Measurements from ENCODE around the gene RIPPLY3. TPM values are rescaled to one million over a fixed set of nuclear protein-coding genes. Genes with fewer than 3 reads are reported as not detected.
"Not testable (repeated sequence)": the region's sequence is repeated elsewhere in the genome, so short reads cannot be mapped to it uniquely, and the experiment has no call there.

Gene RIPPLY3
- total RNA-seq, 1 donor from 2014 or later, result 0.27 TPM

DNA sequence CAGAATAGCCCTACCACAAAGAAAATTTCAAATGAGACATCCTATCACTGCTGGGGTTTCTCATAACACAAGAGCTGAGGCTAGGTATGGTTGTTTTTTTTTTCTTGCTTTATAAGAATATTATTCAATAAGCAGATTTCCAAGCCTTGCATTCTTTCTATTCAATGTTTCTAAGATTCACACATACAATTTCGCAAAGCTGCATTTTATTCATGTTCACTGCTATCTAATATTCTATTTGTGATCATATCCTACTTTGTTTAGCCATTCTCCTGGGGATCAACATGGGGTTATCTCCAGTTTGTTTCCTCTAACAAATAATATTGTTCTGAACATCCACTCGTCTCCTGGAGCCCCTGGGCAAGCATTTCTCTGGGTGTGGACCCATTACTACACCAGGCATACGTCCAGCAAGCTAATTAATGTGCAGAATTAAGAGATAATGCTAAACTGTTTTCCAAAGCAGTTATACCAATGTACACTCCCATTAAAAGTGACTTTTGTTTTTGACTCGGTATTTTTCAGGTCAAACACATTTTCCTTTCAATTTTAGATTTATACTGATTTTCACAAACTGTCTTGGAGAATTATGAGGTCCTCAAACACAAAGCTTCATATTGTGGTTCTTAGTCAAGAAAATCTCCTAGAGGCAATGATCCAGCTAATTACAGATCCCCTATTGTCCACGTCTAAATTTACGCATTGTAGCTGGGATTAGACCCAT, 24.4 kb upstream of the RIPPLY3 start:
- Mint-ChIP-seq H3K9me3 (ENCODE audit: unreplicated experiment) (no peaks in the 10 kb centered on the region), H3K4me3 (ENCODE audit: unreplicated experiment) (no peak overlapping the region), H3K27ac (ENCODE audit: unreplicated experiment) (no peak overlapping the region), H3K27me3 (ENCODE audit: unreplicated experiment) (no peaks in the 10 kb centered on the region), H3K4me1 (ENCODE audit: unreplicated experiment) (peaks cover 11% of the 10 kb centered on the region), H3K36me3 (ENCODE audit: unreplicated experiment) (peaks cover 2% of the 10 kb centered on the region)
- TF ChIP-seq, protein P1, sequence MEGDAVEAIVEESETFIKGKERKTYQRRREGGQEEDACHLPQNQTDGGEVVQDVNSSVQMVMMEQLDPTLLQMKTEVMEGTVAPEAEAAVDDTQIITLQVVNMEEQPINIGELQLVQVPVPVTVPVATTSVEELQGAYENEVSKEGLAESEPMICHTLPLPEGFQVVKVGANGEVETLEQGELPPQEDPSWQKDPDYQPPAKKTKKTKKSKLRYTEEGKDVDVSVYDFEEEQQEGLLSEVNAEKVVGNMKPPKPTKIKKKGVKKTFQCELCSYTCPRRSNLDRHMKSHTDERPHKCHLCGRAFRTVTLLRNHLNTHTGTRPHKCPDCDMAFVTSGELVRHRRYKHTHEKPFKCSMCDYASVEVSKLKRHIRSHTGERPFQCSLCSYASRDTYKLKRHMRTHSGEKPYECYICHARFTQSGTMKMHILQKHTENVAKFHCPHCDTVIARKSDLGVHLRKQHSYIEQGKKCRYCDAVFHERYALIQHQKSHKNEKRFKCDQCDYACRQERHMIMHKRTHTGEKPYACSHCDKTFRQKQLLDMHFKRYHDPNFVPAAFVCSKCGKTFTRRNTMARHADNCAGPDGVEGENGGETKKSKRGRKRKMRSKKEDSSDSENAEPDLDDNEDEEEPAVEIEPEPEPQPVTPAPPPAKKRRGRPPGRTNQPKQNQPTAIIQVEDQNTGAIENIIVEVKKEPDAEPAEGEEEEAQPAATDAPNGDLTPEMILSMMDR (IDR thresholded peaks at IDR 0.05), result no peak
- DNase-seq (ENCODE audit: extremely low spot score, unreplicated experiment), result no peak

DNA sequence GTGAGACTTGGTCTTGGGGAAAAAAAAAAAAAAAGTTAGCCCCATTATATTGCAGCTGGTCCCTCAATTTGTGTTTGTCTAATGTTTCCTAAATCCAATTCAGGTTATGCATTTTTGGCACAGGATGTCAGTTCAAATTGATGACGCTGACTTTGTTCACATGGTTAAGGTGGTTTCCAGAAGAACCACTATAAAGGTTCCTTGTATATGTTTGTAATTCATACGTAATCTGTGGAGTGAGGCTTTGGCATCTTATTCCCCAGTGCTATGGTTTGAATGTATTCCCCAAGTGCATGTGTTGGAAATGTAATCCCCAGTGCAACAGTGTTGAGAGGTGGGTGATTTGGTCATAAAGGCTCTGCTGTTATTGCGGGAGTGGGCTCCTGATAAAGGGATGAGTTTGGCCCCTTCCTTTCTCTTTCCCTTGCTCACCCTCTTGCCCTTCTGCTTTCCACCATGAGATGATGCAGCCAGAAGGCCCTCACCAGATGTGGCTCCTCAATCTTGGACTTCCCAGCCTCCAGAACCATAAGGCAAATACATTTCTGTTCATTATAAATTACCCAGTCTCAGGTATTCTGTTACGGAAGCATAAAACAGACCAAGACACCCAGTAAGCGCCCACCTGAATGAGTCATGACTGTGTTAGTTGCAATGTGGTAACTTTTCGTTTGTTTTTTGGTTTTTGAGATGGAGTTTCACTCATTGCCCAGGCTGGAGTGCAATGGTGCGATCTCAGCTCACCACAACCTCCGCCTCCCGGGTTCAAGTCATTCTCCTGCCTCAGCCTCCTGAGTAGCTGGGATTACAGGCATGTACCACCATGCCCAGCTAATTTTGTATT, 20.5 kb upstream of the RIPPLY3 start:
- peaks cover 4% of the 10 kb centered on the region for H3K4me1 Mint-ChIP-seq (ENCODE audit: unreplicated experiment)
- no peaks in the 10 kb centered on the region for H3K27me3 Mint-ChIP-seq (ENCODE audit: unreplicated experiment)
- TF ChIP-seq, protein P1 (IDR thresholded peaks at IDR 0.05), result no peak
- DNase-seq (ENCODE audit: extremely low spot score, unreplicated experiment), result no peak
- no peak overlapping the region for H3K4me3 Mint-ChIP-seq (ENCODE audit: unreplicated experiment)
- peaks cover 2% of the 10 kb centered on the region for H3K36me3 Mint-ChIP-seq (ENCODE audit: unreplicated experiment)
- H3K9me3 Mint-ChIP-seq (ENCODE audit: unreplicated experiment), result no peaks in the 10 kb centered on the region
- no peak overlapping the region for H3K27ac Mint-ChIP-seq (ENCODE audit: unreplicated experiment)

DNA sequence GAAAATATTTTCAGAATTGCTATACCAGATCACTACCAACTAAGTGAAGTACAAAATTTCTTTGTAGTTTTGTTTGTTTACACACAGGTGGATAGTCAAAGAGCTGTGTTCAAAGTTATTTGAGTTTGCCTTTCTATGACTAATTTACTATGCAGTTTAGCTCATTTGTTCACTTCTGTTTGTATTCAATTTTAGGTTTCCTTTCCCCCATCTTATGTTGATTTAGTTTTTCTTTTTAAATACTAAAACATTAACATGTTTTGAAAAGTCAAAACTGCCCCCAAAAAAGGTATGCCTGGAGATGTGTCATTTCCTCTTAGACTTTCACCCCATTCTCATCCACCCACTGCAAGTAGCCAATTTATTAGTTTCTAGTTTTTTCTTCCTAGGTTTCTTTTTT, 18.7 kb upstream of the RIPPLY3 start:
- Mint-ChIP-seq H3K9me3 (ENCODE audit: unreplicated experiment) (no peaks in the 10 kb centered on the region), H3K27me3 (ENCODE audit: unreplicated experiment) (no peaks in the 10 kb centered on the region), H3K27ac (ENCODE audit: unreplicated experiment) (no peak overlapping the region)

DNA sequence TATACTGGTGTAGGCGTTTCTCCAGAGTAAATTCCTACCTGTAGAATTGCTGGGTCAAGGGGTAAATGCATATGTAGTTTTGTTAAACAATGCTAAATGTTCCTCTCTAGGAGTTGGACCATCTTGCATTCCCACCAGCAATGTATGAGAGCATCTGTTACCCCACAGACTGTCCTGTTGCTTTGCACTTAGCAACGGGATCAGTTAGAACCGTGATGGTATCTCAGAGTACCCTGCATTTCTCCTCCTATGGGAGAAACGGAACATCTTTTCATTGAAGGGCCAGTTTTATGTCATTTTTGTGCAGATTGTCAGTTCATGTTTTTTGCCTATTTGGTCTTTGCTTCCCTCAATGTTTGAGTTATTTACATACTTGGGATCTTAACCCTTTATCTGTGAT, 18.0 kb upstream of the RIPPLY3 start:
- Mint-ChIP-seq H3K27ac (ENCODE audit: unreplicated experiment) (no peak overlapping the region), H3K9me3 (ENCODE audit: unreplicated experiment) (no peaks in the 10 kb centered on the region), H3K27me3 (ENCODE audit: unreplicated experiment) (no peaks in the 10 kb centered on the region), H3K36me3 (ENCODE audit: unreplicated experiment) (peaks cover 2% of the 10 kb centered on the region), H3K4me3 (ENCODE audit: unreplicated experiment) (peak overlapping the region; percentile 37), H3K4me1 (ENCODE audit: unreplicated experiment) (peaks cover 4% of the 10 kb centered on the region)
- no peak for DNase-seq (ENCODE audit: extremely low spot score, unreplicated experiment)
- TF ChIP-seq, protein P1 (IDR thresholded peaks at IDR 0.05), result no peak

More for the DNA sequence above, 18.7 kb upstream of the RIPPLY3 start:
- Mint-ChIP-seq H3K4me3 (ENCODE audit: unreplicated experiment) (no peak overlapping the region), H3K4me1 (ENCODE audit: unreplicated experiment) (peaks cover 4% of the 10 kb centered on the region), H3K36me3 (ENCODE audit: unreplicated experiment) (peaks cover 2% of the 10 kb centered on the region)
- DNase-seq (ENCODE audit: extremely low spot score, unreplicated experiment), result no peak
- TF ChIP-seq, protein P1 (IDR thresholded peaks at IDR 0.05), result no peak

GRCh38 chr21:36989199-36989698, 17.3 kb upstream of the RIPPLY3 start:
- H3K9me3 Mint-ChIP-seq (ENCODE audit: unreplicated experiment); H3K4me1 Mint-ChIP-seq (ENCODE audit: unreplicated experiment); H3K36me3 Mint-ChIP-seq (ENCODE audit: unreplicated experiment); H3K27me3 Mint-ChIP-seq (ENCODE audit: unreplicated experiment); DNase-seq (ENCODE audit: extremely low spot score, unreplicated experiment): not testable (repeated sequence)
- Mint-ChIP-seq H3K27ac (ENCODE audit: unreplicated experiment) (peak overlapping the region; percentile 81), H3K4me3 (ENCODE audit: unreplicated experiment) (peak overlapping the region; percentile 80)

Measured in osteocyte (in vitro differentiated cells).